Activated CD4-positive, alpha-beta T cell treated with anti-CD3 and anti-CD28 coated beads, Interleukin-2, amount 50 U/mL, for 16 hours (primary cell): Measurements from ENCODE around the gene DEDD2.

Experiments used
- DNase-seq: peaks from one replicate; pipeline ENCODE4 v3.0.0-alpha.2; 2020

DEDD2 gene

GRCh38 chr19:42248270-42249148 lies 31.0 kb upstream of the DEDD2 start:
- no peak for DNase-seq

GRCh38 chr19:42247640-42248199 lies 30.2 kb upstream of the DEDD2 start:
- no peak for DNase-seq

GRCh38 chr19:42246922-42247639 lies 29.6 kb upstream of the DEDD2 start:
- no peak for DNase-seq

- no peak for DNase-seq
Measured at GRCh38 chr19:42246143-42246921, 28.9 kb upstream of the DEDD2 start.

- DNase-seq, result no peak
Measured at GRCh38 chr19:42245231-42245630, 27.8 kb upstream of the DEDD2 start.

- peak; percentile 96 for DNase-seq
Measured at GRCh38 chr19:42244347-42245220, 27.1 kb upstream of the DEDD2 start.

GRCh38 chr19:42242512-42243409 lies 25.3 kb upstream of the DEDD2 start, which contains the start of gene GSK3A:
Gene GSK3A (minus strand): TSS chr19:42242602. CDS start chr19:42242465, 137 bp downstream.
- peak; percentile 98 for DNase-seq

- no peak for DNase-seq
Measured at GRCh38 chr19:42242069-42242511, 24.6 kb upstream of the DEDD2 start.

- no peak for DNase-seq
Measured at GRCh38 chr19:42241279-42241678, 23.8 kb upstream of the DEDD2 start.

GRCh38 chr19:42239544-42240220 lies 22.2 kb upstream of the DEDD2 start:
- DNase-seq, result no peak

GRCh38 chr19:42235181-42235580 lies 17.7 kb upstream of the DEDD2 start:
- no peak for DNase-seq

- DNase-seq, result no peak
Measured at GRCh38 chr19:42234364-42234763, 16.9 kb upstream of the DEDD2 start.

GRCh38 chr19:42233678-42234292 lies 16.3 kb upstream of the DEDD2 start:
- DNase-seq, result no peak

- no peak for DNase-seq
Measured at GRCh38 chr19:42233106-42233505, 15.6 kb upstream of the DEDD2 start.

GRCh38 chr19:42232435-42232834 lies 15.0 kb upstream of the DEDD2 start:
- no peak for DNase-seq

- DNase-seq, result no peak
Measured at GRCh38 chr19:42230571-42230970, 13.1 kb upstream of the DEDD2 start.

GRCh38 chr19:42229855-42230351 lies 12.4 kb upstream of the DEDD2 start:
- DNase-seq, result no peak

GRCh38 chr19:42229301-42229854 lies 11.9 kb upstream of the DEDD2 start:
- DNase-seq, result no peak

GRCh38 chr19:42228641-42229040 lies 11.2 kb upstream of the DEDD2 start:
- no peak for DNase-seq
